ENCODE measurements around the gene VCP.
"Not testable (repeated sequence)": the region's sequence is repeated elsewhere in the genome, so short reads cannot be mapped to it uniquely, and the experiment has no call there.

Gene VCP

DNA sequence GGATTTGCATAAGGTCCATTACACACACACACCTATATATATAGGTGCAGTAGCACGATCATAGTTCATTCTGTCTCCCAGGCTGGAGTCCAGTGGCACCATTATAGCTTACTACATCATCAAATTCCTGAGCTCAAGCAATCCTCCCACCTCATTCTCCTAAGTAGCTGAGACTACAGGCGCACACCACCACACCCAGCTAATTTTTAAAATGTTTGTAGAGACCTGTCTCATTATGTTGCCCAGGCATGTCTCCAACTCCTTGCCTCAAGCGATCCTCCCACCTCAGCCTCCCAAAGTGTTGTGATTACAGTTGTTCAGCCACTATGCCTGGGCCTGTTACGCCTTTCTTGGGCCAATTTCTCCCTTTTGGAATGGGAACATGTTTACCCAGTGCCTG is 43.2 kb downstream of the VCP start:
- ChIA-PET CTCF (interaction anchor here (0.6 to 1.5 kb wide), 2 partner anchors 23 to 130 kb away, joined by 3 to 4 read pairs; no protein-coding TSS in a partner anchor), POLR2A (ENCODE audit: low non-redundant PET) (interaction anchor here (0.6 kb wide), 1 partner anchor 23 kb away, joined by 5 read pairs; no protein-coding TSS in a partner anchor)
- TF ChIP-seq, protein P1, sequence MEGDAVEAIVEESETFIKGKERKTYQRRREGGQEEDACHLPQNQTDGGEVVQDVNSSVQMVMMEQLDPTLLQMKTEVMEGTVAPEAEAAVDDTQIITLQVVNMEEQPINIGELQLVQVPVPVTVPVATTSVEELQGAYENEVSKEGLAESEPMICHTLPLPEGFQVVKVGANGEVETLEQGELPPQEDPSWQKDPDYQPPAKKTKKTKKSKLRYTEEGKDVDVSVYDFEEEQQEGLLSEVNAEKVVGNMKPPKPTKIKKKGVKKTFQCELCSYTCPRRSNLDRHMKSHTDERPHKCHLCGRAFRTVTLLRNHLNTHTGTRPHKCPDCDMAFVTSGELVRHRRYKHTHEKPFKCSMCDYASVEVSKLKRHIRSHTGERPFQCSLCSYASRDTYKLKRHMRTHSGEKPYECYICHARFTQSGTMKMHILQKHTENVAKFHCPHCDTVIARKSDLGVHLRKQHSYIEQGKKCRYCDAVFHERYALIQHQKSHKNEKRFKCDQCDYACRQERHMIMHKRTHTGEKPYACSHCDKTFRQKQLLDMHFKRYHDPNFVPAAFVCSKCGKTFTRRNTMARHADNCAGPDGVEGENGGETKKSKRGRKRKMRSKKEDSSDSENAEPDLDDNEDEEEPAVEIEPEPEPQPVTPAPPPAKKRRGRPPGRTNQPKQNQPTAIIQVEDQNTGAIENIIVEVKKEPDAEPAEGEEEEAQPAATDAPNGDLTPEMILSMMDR (conservative IDR thresholded peaks at IDR 0.05; ENCODE audit: low read depth), result no peak
- H3K27ac ChIP-seq, result peak overlapping the region; percentile 26
- DNase-seq (ENCODE audit: low spot score), result no peak

DNA sequence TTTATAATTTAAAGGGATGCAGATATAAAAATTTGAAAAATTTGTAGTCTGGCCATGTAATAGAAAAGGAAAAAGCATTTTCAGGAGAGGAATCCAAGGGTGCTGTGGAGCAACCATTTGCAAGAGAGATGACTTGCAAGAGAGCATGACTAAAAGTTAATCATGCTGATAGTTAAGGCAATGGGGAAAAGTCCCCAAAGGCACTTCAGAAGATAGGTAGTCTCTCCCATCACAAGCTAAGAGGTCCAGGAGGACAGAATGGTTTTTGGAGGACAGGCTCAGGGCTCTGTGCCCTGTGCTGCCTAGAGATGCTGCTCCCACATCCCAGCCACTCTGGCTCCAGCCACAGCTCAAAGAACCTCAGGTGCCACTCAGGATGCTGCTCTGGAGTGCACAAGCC is 44.1 kb downstream of the VCP start:
- no peak for DNase-seq (ENCODE audit: low spot score)
- CTCF ChIA-PET, result interaction anchor here (0.6 to 1.5 kb wide), 3 partner anchors 12 to 129 kb away, joined by 3 to 4 read pairs (median 3); no protein-coding TSS in a partner anchor
- POLR2A ChIA-PET (ENCODE audit: low non-redundant PET), result no interaction called here
- peak overlapping the region; percentile 26; the same call in 1 of the 2 replicates for H3K27ac ChIP-seq
- TF ChIP-seq, protein P1 (conservative IDR thresholded peaks at IDR 0.05; ENCODE audit: low read depth), result no peak

DNA sequence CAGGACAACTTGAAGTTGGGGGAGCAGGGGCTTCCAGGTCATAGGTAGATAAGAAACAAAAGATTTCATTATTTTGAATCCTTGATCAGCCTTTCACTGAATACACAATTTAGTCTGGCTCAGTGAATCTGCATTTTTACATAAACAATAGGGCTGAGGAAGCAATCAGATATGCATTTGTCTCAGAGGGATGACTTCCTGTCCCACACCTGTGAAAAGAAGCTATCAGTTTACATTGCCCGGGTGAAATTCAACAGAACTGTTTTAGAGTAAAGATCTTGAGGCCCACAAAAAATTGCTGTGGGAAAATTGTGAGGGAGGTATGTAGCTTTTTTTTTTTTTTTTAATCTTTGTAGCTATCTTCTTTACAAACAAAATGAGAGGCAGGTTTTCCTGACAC is 44.6 kb downstream of the VCP start:
- TF ChIP-seq, protein P1 (conservative IDR thresholded peaks at IDR 0.05; ENCODE audit: low read depth), result no peak
- POLR2A ChIA-PET (ENCODE audit: low non-redundant PET), result no interaction called here
- no peak overlapping the region for H3K27ac ChIP-seq
- CTCF ChIA-PET, result interaction anchor here (0.6 to 1.5 kb wide), 3 partner anchors 12 to 128 kb away, joined by 3 to 5 read pairs (median 4); no protein-coding TSS in a partner anchor
- DNase-seq (ENCODE audit: low spot score), result no peak

DNA sequence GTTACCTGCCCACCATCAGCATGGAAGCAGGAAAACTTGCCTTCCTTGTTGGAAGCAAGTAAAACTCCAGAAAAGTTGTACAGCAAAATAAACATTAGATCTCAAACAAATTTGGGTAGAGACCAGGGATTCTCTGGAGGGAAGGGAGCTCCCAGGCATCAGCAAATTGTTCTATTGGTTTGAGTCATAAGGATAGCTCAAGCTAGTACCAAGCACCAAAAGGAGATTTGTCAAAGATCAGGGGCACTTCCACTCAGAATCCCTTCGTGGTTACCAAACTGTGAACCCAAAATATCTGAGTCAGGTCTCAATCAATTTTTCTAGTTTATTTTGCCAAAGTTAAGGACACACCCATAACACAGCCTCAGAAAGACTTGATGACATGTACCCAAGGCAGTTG is 45.1 kb downstream of the VCP start:
- CTCF ChIA-PET, result interaction anchor here (1.5 kb wide), 1 partner anchor 24 kb away, joined by 5 read pairs; no protein-coding TSS in a partner anchor
- TF ChIP-seq, protein P1 (conservative IDR thresholded peaks at IDR 0.05; ENCODE audit: low read depth), result no peak
- no peak for DNase-seq (ENCODE audit: low spot score)
- H3K27ac ChIP-seq, result no peak overlapping the region
- POLR2A ChIA-PET (ENCODE audit: low non-redundant PET), result no interaction called here

DNA sequence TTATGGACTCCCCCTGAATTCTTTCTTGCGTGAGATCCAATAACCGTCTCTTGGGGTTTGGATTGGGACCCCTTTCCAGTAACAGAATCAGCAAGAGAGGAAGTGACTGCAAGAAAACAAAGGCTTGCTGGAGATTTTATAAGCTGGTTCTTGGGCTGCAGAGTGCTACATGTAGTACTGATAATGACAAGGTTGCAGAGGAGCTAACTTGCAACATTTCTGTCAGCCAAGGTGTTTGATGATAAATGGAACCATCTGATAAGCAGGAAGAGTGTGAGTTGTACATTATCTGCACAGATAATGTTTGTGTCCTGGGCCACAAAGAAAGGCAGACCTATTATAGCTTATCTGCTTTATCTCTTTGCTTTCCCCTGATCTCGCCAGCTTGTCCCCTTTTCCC is 45.8 kb downstream of the VCP start:
- POLR2A ChIA-PET (ENCODE audit: low non-redundant PET), result no interaction called here
- TF ChIP-seq, protein P1 (conservative IDR thresholded peaks at IDR 0.05; ENCODE audit: low read depth), result no peak
- CTCF ChIA-PET, result interaction anchor here (1.5 kb wide), 1 partner anchor 24 kb away, joined by 5 read pairs; no protein-coding TSS in a partner anchor
- no peak overlapping the region for H3K27ac ChIP-seq
- no peak for DNase-seq (ENCODE audit: low spot score)

DNA sequence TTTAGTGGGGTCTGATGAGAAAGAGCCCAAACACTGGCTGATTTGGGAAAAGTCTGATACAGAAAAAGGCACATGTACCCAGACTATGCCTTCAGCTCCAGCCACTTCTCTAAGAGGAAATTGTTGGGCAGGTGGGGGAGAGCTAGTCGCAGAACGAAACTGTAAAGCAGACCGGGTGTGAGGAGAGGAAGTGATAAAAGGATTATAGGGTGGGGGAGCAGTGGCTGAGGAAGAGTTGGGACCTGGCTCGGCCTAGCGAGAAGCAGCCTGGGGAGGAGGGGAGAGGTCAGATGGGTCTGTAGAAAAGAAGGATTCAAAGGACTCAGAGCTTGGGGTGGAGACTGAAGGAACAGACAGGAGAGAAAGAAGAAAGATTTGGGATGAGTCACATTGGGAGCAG is 49.0 kb downstream of the VCP start:
- POLR2A ChIA-PET (ENCODE audit: low non-redundant PET); H3K27ac ChIP-seq; DNase-seq (ENCODE audit: low spot score): not testable (repeated sequence)
- CTCF ChIA-PET, result interaction anchor here (0.6 kb wide), 1 partner anchor 9 kb away, joined by 3 read pairs; no protein-coding TSS in a partner anchor

DNA sequence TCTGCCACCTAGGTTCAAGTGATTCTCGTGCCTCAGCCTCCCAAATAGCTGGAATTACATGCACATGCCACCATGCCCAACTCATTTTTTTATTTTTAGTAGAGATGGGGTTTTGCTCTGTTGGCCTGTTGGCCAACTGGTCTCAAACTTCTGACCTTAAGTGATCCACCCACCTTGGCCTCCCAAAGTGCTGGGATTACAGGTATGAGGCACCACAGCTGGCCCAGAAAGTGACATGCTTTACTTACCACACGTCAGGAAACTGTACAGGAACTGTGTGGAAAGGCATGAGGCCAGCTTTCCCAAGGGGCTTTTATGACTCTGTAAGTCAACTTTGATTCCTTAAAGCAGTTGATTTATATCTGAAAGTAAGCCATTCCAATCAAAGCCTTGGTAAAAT is 57.9 kb downstream of the VCP start:
- CTCF ChIA-PET, result interaction anchor here (0.6 kb wide), 1 partner anchor 10 kb away, joined by 4 read pairs; no protein-coding TSS in a partner anchor
- H3K27ac ChIP-seq, result no peak overlapping the region
- TF ChIP-seq, protein P1 (conservative IDR thresholded peaks at IDR 0.05; ENCODE audit: low read depth), result no peak
- POLR2A ChIA-PET (ENCODE audit: low non-redundant PET), result interaction anchor here (0.8 kb wide), 1 partner anchor 38 kb away, joined by 5 read pairs; no protein-coding TSS in a partner anchor
- DNase-seq (ENCODE audit: low spot score), result no peak
